Measurements from ENCODE around the gene APCDD1.

APCDD1 gene

GRCh38 chr18:10432781-10433180 lies 21.7 kb upstream of the APCDD1 start:
- DNase-seq: no peak

GRCh38 chr18:10436160-10436559 lies 18.3 kb upstream of the APCDD1 start:
- DNase-seq: no peak

- no peak for DNase-seq
Observed at GRCh38 chr18:10437837-10438236, 16.6 kb upstream of the APCDD1 start.

- no peak for DNase-seq
Observed at GRCh38 chr18:10439898-10440297, 14.5 kb upstream of the APCDD1 start.

GRCh38 chr18:10440884-10441283 lies 13.6 kb upstream of the APCDD1 start:
- DNase-seq: no peak

- no peak for DNase-seq
Observed at GRCh38 chr18:10441472-10441871, 13.0 kb upstream of the APCDD1 start.

- no peak for DNase-seq
Observed at GRCh38 chr18:10442551-10442971, 11.9 kb upstream of the APCDD1 start.

- DNase-seq: no peak
Observed at GRCh38 chr18:10443001-10443400, 11.4 kb upstream of the APCDD1 start.

GRCh38 chr18:10444314-10445006 lies 10.0 kb upstream of the APCDD1 start:
- DNase-seq: no peak

- no peak for DNase-seq
Observed at GRCh38 chr18:10449396-10449795, 5.0 kb upstream of the APCDD1 start.

GRCh38 chr18:10450986-10451385 lies 3.4 kb upstream of the APCDD1 start:
- no peak for DNase-seq

- DNase-seq: no peak
Observed at GRCh38 chr18:10453261-10453805, 1.1 kb upstream of the APCDD1 start.

- DNase-seq: peak; percentile 14
Observed at GRCh38 chr18:10454681-10455557, 484 bp downstream of the APCDD1 start.

GRCh38 chr18:10455726-10456453 lies 1.5 kb downstream of the APCDD1 start:
- peak; percentile 23 for DNase-seq

- no peak for DNase-seq
Observed at GRCh38 chr18:10456718-10457117, 2.3 kb downstream of the APCDD1 start.

- DNase-seq: no peak
Observed at GRCh38 chr18:10457128-10457527, 2.7 kb downstream of the APCDD1 start.

GRCh38 chr18:10457767-10458166 lies 3.3 kb downstream of the APCDD1 start:
- no peak for DNase-seq

GRCh38 chr18:10458691-10459090 lies 4.3 kb downstream of the APCDD1 start:
- DNase-seq: no peak

GRCh38 chr18:10459587-10459986 lies 5.2 kb downstream of the APCDD1 start:
- no peak for DNase-seq

GRCh38 chr18:10460414-10461018 lies 6.1 kb downstream of the APCDD1 start:
- no peak for DNase-seq

GRCh38 chr18:10461989-10462388 lies 7.6 kb downstream of the APCDD1 start:
- no peak for DNase-seq

- no peak for DNase-seq
Observed at GRCh38 chr18:10462597-10462996, 8.2 kb downstream of the APCDD1 start.

GRCh38 chr18:10463096-10463495 lies 8.7 kb downstream of the APCDD1 start:
- DNase-seq: no peak
